Measurements from ENCODE around the gene IER2.
"Not testable (repeated sequence)": the region's sequence is repeated elsewhere in the genome, so short reads cannot be mapped to it uniquely, and the experiment has no call there.

IER2 gene

DNA sequence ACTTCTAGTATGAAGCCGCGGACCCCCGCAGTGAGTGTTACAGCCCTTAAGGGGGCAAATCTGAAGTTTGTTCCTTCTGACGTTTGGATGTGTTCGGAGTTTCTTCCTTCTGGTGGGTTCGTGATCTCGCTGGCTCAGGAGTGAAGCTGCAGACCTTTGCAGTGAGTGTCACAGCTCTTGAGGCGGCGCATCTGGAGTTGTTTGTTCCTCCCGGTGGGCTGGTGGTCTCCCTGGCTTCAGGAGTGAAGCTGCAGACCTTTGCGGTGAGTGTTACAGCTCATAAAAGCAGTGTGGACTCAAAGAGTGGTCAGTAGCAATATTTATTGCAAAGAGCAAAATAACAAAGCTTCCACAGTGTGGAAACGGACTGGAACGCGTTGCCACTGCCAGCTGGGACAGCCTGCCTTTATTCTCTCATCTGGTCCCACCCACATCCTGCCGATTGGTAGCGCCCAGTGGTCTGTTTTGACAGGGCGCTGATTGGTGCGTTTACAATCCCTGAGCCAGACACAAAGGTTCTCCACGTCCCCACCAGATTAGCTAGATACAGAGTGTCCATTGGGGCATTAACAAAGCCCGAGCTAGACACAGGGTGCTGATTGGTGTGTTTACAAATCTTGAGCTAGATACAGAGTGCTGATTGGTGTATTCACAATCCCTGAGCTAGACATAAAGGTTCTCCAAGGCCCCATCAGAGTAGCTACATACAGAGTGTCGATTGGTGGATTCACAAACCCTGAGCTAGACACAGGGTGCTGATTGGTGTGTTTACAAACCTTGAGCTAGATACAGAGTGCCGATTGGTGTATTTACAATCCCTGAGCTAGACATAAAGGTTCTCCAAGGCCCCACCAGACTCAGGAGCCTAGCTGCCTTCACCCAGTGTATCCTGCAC is 35.8 kb downstream of the IER2 start:
- peaks cover 28% of the 10 kb centered on the region for H3K4me1 Mint-ChIP-seq
- ATAC-seq; H3K36me3 Mint-ChIP-seq; H3K27ac Mint-ChIP-seq; DNase-seq (ENCODE audit: low spot score in 2 of 2); H3K4me3 Mint-ChIP-seq; H3K9me3 Mint-ChIP-seq: not testable (repeated sequence)

DNA sequence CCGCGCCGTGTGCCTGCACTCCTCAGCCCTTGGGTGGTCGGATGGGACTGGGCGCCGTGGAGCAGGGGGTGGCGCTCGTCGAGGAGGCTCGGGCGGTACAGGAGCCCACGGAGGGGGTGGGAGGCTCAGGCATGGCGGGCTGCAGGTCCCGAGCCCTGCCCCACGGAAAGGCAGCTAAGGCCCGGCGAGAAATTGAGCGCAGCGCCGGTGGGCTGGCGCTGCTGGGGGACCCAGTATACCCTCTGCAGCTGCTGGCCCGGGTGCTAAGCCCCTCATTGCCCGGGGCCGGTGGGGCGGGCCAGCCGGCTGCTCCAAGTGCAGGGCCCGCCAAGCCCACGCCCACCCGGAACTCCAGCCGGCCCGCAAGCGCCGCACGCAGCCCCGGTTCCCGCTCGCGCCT is 36.5 kb downstream of the IER2 start:
- not testable (repeated sequence) for H3K27ac Mint-ChIP-seq; H3K9me3 Mint-ChIP-seq; DNase-seq (ENCODE audit: low spot score in 2 of 2); H3K4me3 Mint-ChIP-seq; ATAC-seq; H3K36me3 Mint-ChIP-seq
- H3K4me1 Mint-ChIP-seq, result peaks cover 30% of the 10 kb centered on the region

DNA sequence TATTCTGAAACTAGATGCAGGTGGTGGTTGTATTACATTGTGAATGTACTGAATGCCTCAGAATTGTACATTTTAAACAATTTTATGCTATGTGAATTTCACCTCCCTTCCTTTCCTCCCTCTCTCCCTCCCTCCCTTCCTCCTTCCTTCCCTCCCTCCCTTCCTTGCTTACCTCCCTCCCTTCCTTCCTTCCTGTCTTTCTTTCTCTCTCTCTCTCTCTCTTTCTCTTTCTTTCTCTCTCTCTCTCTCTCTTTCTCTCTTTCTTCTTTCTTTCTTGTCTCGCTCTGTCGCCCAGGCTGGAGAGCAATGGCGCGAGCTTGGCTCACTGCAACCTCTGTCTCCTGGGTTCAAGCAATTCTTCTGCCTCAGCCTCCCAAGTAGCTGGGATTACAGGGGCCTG is 37.2 kb downstream of the IER2 start:
- peaks cover 24% of the 10 kb centered on the region for H3K4me1 Mint-ChIP-seq
- no peaks in the 10 kb centered on the region for H3K9me3 Mint-ChIP-seq
- no peak for DNase-seq (ENCODE audit: low spot score in 2 of 2)
- H3K27ac Mint-ChIP-seq, result peak overlapping the region; percentile 72
- no peaks in the 10 kb centered on the region for H3K36me3 Mint-ChIP-seq
- no peak overlapping the region for H3K4me3 Mint-ChIP-seq
- no peak for ATAC-seq

DNA sequence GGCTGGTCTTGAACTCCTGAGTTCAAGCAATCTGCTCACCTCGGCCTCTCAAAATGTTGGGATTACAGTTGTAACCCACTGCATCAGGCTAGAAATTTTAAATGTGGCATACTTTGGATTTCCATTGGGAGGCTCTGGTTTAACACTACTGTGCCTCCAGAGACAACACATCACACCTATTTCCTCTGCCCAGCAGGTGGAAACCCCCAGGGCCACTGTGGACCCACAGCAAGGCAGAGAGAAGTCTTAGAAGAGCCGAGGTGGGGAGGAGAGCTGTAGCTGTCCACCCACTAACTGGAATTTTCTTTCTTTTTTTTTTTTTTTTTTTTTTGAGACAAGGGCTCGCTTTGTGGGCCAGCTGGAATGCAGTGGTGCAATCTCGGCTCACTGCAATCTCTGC is 39.4 kb downstream of the IER2 start:
- Mint-ChIP-seq H3K9me3 (no peaks in the 10 kb centered on the region), H3K4me1 (peaks cover 29% of the 10 kb centered on the region), H3K36me3 (no peaks in the 10 kb centered on the region), H3K27ac (peak overlapping the region; percentile 29), H3K4me3 (no peak overlapping the region)
- DNase-seq (ENCODE audit: low spot score in 2 of 2) (no peak), ATAC-seq (no peak)

DNA sequence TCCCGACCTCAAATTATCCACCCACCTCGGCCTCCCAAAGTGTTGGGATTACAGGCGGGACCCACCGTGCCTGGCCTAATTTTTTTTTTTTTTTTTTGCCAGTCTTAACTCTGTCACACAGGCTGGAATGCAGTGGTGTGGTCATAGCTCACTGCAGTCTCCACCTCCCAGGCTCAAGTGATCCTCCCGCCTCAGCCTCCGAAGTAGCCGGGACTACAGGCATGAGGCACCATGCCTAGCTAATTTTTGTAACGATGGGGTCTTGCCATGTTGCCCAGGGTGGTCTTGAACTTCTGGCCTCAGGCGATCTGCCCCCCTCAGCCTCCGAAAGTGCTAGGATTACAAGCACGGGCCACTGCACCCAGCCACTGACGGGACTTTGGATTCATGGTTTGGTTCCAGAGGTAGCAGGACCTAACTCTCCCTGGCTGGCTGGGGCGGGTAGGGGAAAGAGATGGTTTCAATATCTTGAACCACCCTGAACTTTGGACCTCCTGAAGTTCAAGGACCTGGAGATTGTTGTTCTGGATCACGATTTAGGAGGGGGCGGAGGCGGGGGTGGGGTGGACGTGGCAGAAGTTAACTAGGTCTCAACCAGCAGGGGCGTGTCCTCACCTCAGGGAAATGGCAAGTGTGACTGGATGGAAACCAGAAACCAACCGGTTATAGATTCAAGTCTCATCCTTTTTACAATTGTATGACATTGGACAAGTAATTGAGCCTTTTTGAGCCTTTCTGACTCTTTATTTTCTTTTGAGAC is 40.8 kb downstream of the IER2 start:
- H3K27ac Mint-ChIP-seq, result peak overlapping the region; percentile 61
- ATAC-seq, result peak; percentile 71
- no peak for DNase-seq (ENCODE audit: low spot score in 2 of 2)
- no peaks in the 10 kb centered on the region for H3K36me3 Mint-ChIP-seq
- peak overlapping the region; percentile 36 for H3K4me3 Mint-ChIP-seq
- no peaks in the 10 kb centered on the region for H3K9me3 Mint-ChIP-seq
- peaks cover 30% of the 10 kb centered on the region for H3K4me1 Mint-ChIP-seq

DNA sequence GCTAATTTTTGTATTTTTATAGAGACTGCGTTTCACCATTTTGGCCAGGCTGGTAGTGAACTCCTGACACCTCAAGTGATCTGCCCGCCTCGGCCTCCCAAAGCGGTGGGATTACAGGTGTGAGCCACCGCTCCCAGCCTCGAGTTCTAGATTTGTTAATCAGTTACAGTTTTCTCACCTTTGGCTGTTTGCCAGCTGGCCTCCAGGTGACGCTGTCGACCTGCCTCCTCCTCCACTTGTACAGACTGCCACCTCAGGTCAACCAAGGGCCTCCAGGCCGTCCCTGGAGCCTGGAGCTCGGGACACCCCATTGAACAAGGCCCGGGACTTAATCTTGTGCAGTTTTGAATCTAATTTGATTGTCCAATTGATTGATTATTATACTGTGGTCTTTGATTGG is 45.5 kb downstream of the IER2 start:
- no peak overlapping the region for H3K27ac Mint-ChIP-seq
- DNase-seq (ENCODE audit: low spot score in 2 of 2) (peak in 1 of 2 donors; percentile 68), ATAC-seq (peak; percentile 67)
- H3K36me3 Mint-ChIP-seq, result no peaks in the 10 kb centered on the region
- peaks cover 21% of the 10 kb centered on the region for H3K4me1 Mint-ChIP-seq
- no peaks in the 10 kb centered on the region for H3K9me3 Mint-ChIP-seq
- no peak overlapping the region for H3K4me3 Mint-ChIP-seq

DNA sequence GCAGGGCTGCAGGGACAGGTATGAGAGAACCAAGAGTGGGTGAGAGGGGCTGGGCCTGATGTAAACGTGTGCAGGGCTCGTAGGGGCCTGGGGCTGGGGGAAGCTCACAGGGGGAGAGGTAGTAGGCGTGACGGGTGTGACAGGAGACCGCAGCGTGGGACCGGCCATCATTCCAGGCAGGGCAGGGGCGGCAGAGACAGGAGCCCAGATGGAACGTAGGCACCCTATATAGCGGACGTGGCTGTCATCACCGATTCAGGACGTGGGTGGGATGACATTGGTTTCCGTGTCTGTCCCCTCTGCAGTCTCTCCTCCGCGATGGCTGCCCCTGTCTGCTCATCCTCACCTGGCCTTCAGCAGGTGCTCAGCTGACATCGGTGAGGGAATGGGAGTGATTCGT is 48.4 kb downstream of the IER2 start:
- no peaks in the 10 kb centered on the region for H3K9me3 Mint-ChIP-seq
- peaks cover 9% of the 10 kb centered on the region for H3K4me1 Mint-ChIP-seq
- no peak overlapping the region for H3K4me3 Mint-ChIP-seq
- ATAC-seq (no peak), DNase-seq (ENCODE audit: low spot score in 2 of 2) (no peak)
- H3K27ac Mint-ChIP-seq, result no peak overlapping the region
- no peaks in the 10 kb centered on the region for H3K36me3 Mint-ChIP-seq

DNA sequence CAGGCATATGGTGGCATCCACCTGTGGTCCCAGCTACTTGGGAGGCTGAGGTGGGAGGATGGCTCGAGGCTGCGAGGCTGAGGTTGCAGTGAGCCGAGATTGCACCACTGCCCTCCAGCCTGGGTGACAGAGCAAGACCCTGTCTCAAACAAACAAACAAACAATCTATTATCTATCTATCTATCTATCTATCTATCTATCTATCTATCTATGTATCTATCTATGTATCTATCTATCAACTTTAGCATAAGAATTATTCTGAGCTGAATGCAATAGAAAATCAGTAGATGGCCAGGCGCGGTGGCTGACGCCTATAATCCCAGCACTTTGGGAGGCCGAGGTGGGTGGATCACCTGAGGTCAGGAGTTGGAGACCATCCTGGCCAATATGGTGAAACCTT is 51.9 kb downstream of the IER2 start:
- DNase-seq (ENCODE audit: low spot score in 2 of 2); H3K36me3 Mint-ChIP-seq; H3K27ac Mint-ChIP-seq; H3K4me1 Mint-ChIP-seq; H3K4me3 Mint-ChIP-seq; ATAC-seq; H3K9me3 Mint-ChIP-seq: not testable (repeated sequence)
